GM23248 (cell line): Measurements from ENCODE around the gene ZSCAN20.

Experiments
- EZH2 ChIP-seq: fragments of 200-600 bp; sonication (generic); IDR thresholded peaks from 2 replicates; pipeline ENCODE4 v1.6.1; 2018; ENCODE audit warnings: antibody characterized with exemption, mild to moderate bottlenecking; ENCODE audit not compliant: insufficient read depth, poor library complexity, severe bottlenecking
- EZH2phosphoT487 ChIP-seq: fragments of 200-600 bp; sonication (generic); IDR thresholded peaks from 2 replicates; pipeline ENCODE4 v1.6.1; 2018; ENCODE audit warnings: antibody characterized with exemption, moderate library complexity, mild to moderate bottlenecking, low read depth; ENCODE audit not compliant: insufficient read depth

DNA sequence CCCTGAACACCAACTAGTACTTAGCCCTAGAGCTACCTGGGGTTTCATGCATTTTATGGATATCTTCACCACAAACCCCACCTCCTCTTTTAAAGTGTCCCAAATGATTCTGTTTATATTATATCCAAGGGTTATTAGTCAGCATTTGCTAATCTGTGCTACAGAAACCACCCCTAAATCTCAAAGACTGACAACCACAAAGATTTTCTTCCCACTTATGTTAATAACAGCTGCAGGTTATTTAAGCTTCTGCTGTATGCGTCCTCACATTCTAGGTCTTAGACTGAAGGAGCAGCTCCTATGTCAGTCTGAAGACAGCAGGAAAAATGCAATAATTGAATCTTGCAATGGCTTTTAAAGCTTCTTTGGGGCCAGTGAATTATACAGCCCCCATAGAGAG lies 30.3 kb upstream of the ZSCAN20 start:
- no peak for TF ChIP-seq EZH2
- no peak for TF ChIP-seq EZH2phosphoT487
